IMR-90 (cell line): Measurements from ENCODE around the gene TUBA3C. TPM values are rescaled to one million over a fixed set of nuclear protein-coding genes. Genes with fewer than 3 reads are reported as not detected.

ENCODE experiments used
- ATAC-seq: fragments of 200-7000 bp; cut with Tn5 transposase; 2 replicates; pipeline ENCODE4 v1.9.1; 2020; ENCODE audit warnings: low read depth, mild to moderate bottlenecking, moderate library complexity
- BruUV-seq: library from RNA; stranded (reverse); fragments of 400-500 nt; replicated peaks from 2 replicates; lab custom pipeline; 2021; lab: Mats Ljungman, UMichigan
- CTCF ChIA-PET: fragments of 300-600 bp; formaldehyde crosslinking; extraction: SDS; loops from one replicate; lab custom pipeline; 2021; ENCODE audit warnings: antibody characterized with exemption; lab: Yijun Ruan, JAX
- POLR2A ChIA-PET: fragments of 300-600 bp; sonication (Branson Sonifier 250); formaldehyde crosslinking; loops from one replicate; lab custom pipeline; 2022; ENCODE audit warnings: antibody characterized with exemption; ENCODE audit not compliant: unreplicated experiment; lab: Charles Lee
- DNase-seq: peaks from one replicate; pipeline ENCODE4 v3.0.0; 2013
- H2AFZ ChIP-seq: replicated peaks from 2 replicates; pipeline ENCODE3; 2013; ENCODE audit warnings: low read length, mild to moderate bottlenecking; ENCODE audit not compliant: poor library complexity
- H2AK5ac ChIP-seq: 2 replicates; pipeline ENCODE4 v1.6.1; 2013; ENCODE audit warnings: low read depth, low read length, inconsistent platforms
- H2AK9ac ChIP-seq: replicated peaks from 2 replicates; pipeline ENCODE3; 2013; ENCODE audit warnings: mild to moderate bottlenecking, low read depth, low read length, moderate library complexity; ENCODE audit not compliant: poor library complexity
- H2BK120ac ChIP-seq: 2 replicates; pipeline ENCODE4 v1.6.1; 2013; ENCODE audit warnings: low read depth, low read length, inconsistent platforms
- H2BK15ac ChIP-seq: 3 replicates; pipeline ENCODE4 v1.6.1; 2013; ENCODE audit warnings: low read depth, low read length, inconsistent platforms
- H2BK20ac ChIP-seq: 2 replicates; pipeline ENCODE4 v1.6.1; 2013; ENCODE audit warnings: low read depth, mild to moderate bottlenecking, inconsistent platforms, low read length, moderate library complexity
- H2BK5ac ChIP-seq: 2 replicates; pipeline ENCODE4 v1.6.1; 2013; ENCODE audit warnings: mild to moderate bottlenecking, low read depth, low read length, inconsistent platforms; ENCODE audit not compliant: poor library complexity, severe bottlenecking
- H3K14ac ChIP-seq: replicated peaks from 2 replicates; pipeline ENCODE4 v1.6.1; 2013; ENCODE audit warnings: low read depth, low read length, inconsistent platforms
- H3K18ac ChIP-seq: 2 replicates; pipeline ENCODE4 v1.6.1; 2013; ENCODE audit warnings: low read depth, low read length, control low read depth
- H3K23ac ChIP-seq: 2 replicates; pipeline ENCODE4 v1.6.1; 2013; ENCODE audit warnings: low read depth, low read length, inconsistent platforms
- H3K27ac ChIP-seq: 2 replicates; pipeline ENCODE4 v1.5.1; 2013; ENCODE audit warnings: mild to moderate bottlenecking, control low read depth, low read length; ENCODE audit not compliant: insufficient read depth
- H3K27me3 ChIP-seq: 2 replicates; pipeline ENCODE4 v1.6.1; 2013; ENCODE audit warnings: low read length; ENCODE audit not compliant: control insufficient read depth, insufficient read depth
- H3K36me3 ChIP-seq: 2 replicates; pipeline ENCODE4 v1.6.1; 2013; ENCODE audit warnings: low read length, mixed read lengths; ENCODE audit not compliant: control insufficient read depth, insufficient read depth
- H3K4ac ChIP-seq: 2 replicates; pipeline ENCODE4 v1.6.1; 2013; ENCODE audit warnings: low read depth, low read length, inconsistent platforms
- H3K4me1 ChIP-seq: 2 replicates; pipeline ENCODE4 v1.6.1; 2013; ENCODE audit warnings: low read length, mixed read lengths; ENCODE audit not compliant: control insufficient read depth, insufficient read depth
- H3K4me2 ChIP-seq: 2 replicates; pipeline ENCODE4 v1.6.1; 2013; ENCODE audit warnings: low read depth, mild to moderate bottlenecking, control low read depth, low read length, moderate library complexity
- H3K4me3 ChIP-seq: 2 replicates; pipeline ENCODE4 v1.5.1; 2013; ENCODE audit warnings: low read depth, mild to moderate bottlenecking, control low read depth, low read length, moderate library complexity; ENCODE audit not compliant: insufficient read depth
- H3K56ac ChIP-seq: 2 replicates; pipeline ENCODE4 v1.6.1; 2013; ENCODE audit warnings: low read length, inconsistent platforms; ENCODE audit not compliant: insufficient read depth; ENCODE audit errors: extremely low read depth
- H3K79me1 ChIP-seq, 2 experiments: 2 replicates each; pipeline ENCODE4 v1.6.1; 2013; ENCODE audit warnings: low read length in 2 of 2, inconsistent platforms in 1 of 2, low read depth in 1 of 2
- H3K9ac ChIP-seq: 2 replicates; pipeline ENCODE4 v1.6.1; 2013; ENCODE audit warnings: low read depth, low read length, control low read depth
- H3K9me1 ChIP-seq: 2 replicates; pipeline ENCODE4 v1.6.1; 2013; ENCODE audit warnings: low read length, inconsistent platforms; ENCODE audit not compliant: insufficient read depth
- H3K9me3 ChIP-seq: 2 replicates; pipeline ENCODE4 v1.6.1; 2013; ENCODE audit warnings: low read length; ENCODE audit not compliant: control insufficient read depth, insufficient read depth
- H4K20me1 ChIP-seq: 2 replicates; pipeline ENCODE4 v1.6.1; 2013; ENCODE audit warnings: low read length, inconsistent platforms; ENCODE audit not compliant: insufficient read depth
- H4K5ac ChIP-seq: 2 replicates; pipeline ENCODE4 v1.6.1; 2013; ENCODE audit warnings: mild to moderate bottlenecking, low read depth, low read length, control low read depth
- H4K8ac ChIP-seq, 2 experiments: 2 replicates each; pipeline ENCODE4 v1.6.1; 2013; ENCODE audit warnings: low read depth in 2 of 2, low read length in 2 of 2, control low read depth in 1 of 2, inconsistent platforms in 1 of 2
- H4K91ac ChIP-seq: 2 replicates; pipeline ENCODE4 v1.6.1; 2013; ENCODE audit warnings: low read depth, low read length, inconsistent platforms; ENCODE audit not compliant: insufficient read depth
- BHLHE40 ChIP-seq: fragments of 150-350 bp; IDR thresholded peaks from 2 replicates; pipeline ENCODE4 v1.6.1; 2016; ENCODE audit warnings: mild to moderate bottlenecking, low read depth, low read length
- CEBPB ChIP-seq: IDR thresholded peaks from 2 replicates; pipeline ENCODE4 v1.6.1; 2012; ENCODE audit warnings: low read depth, low read length, improper control_type of control experiment
- CHD1 ChIP-seq: IDR thresholded peaks from 2 replicates; pipeline ENCODE4 v1.6.1; 2012; ENCODE audit warnings: low read depth, low read length, improper control_type of control experiment
- FOS ChIP-seq: fragments of 150-350 bp; IDR thresholded peaks from 2 replicates; pipeline ENCODE4 v1.6.1; 2016; ENCODE audit warnings: low read depth, low read length
- MAFK ChIP-seq: IDR thresholded peaks from 2 replicates; pipeline ENCODE4 v1.6.1; 2012; ENCODE audit warnings: low read depth, low read length, improper control_type of control experiment
- MAZ ChIP-seq: IDR thresholded peaks from 2 replicates; pipeline ENCODE4 v1.6.1; 2012; ENCODE audit warnings: low read depth, mild to moderate bottlenecking, low read length, improper control_type of control experiment, moderate library complexity, borderline replicate concordance
- MXI1 ChIP-seq: IDR thresholded peaks from 2 replicates; pipeline ENCODE4 v1.6.1; 2012; ENCODE audit warnings: low read depth, mild to moderate bottlenecking, low read length, moderate library complexity, borderline replicate concordance
- NFE2L2 ChIP-seq: fragments of 150-350 bp; IDR thresholded peaks from 2 replicates; pipeline ENCODE4 v1.6.1; 2016; ENCODE audit warnings: low read depth, mild to moderate bottlenecking, low read length
- POLR2A ChIP-seq: IDR thresholded peaks from 2 replicates; pipeline ENCODE4 v1.6.1; 2012; ENCODE audit warnings: mild to moderate bottlenecking, low read depth, low read length
- RAD21 ChIP-seq: IDR thresholded peaks from 2 replicates; pipeline ENCODE4 v1.6.1; 2012; ENCODE audit warnings: low read length, improper control_type of control experiment
- RCOR1 ChIP-seq: IDR thresholded peaks from 2 replicates; pipeline ENCODE4 v1.6.1; 2012; ENCODE audit warnings: mild to moderate bottlenecking, low read length, improper control_type of control experiment; ENCODE audit not compliant: insufficient replicate concordance
- RFX5 ChIP-seq: IDR thresholded peaks from 2 replicates; pipeline ENCODE4 v1.8.0; 2012; ENCODE audit warnings: low read depth, mild to moderate bottlenecking, low read length, moderate library complexity
- SMC3 ChIP-seq: fragments of 150-350 bp; IDR thresholded peaks from 2 replicates; pipeline ENCODE4 v1.6.1; 2016; ENCODE audit warnings: low read depth, mild to moderate bottlenecking, antibody characterized with exemption, low read length, moderate library complexity
- WGBS, 2 experiments: methylation state at CpG; one replicate each; pipeline versions ENCODE4 v1.1.5 to v1.1.7; 2013; ENCODE audit warnings: missing lambda C conversion rate in 2 of 2; ENCODE audit not compliant: insufficient read length in 1 of 2; ENCODE audit errors: extremely low coverage in 2 of 2; 5-methylcytosine and 5-hydroxymethylcytosine counted together
- dilution Hi-C: fragments of 300-500 bp; cut with HindIII; formaldehyde crosslinking; loops from one replicate; pipeline ENCODE4 v1.14.3; 2018; ENCODE audit warnings: low sequenced_read_pairs; ENCODE audit not compliant: unreplicated experiment
- in situ Hi-C: fragments of 300-500 bp; cut with MboI; formaldehyde crosslinking; loops from 3 replicates; pipeline ENCODE4 v1.14.3; 2019; ENCODE audit warnings: low sequenced_read_pairs, inconsistent platforms, mixed read lengths
- intact Hi-C: fragments of 100-400 bp; cut with micrococcal nuclease; formaldehyde crosslinking; loops from 2 replicates; pipeline ENCODE4 v1.10.0; 2022
- polyA plus RNA-seq, 3 experiments: library from polyadenylated mRNA; depleted of rRNA; stranded (reverse); fragments of >200 nt; gene quantifications; 2 replicates each; pipeline ENCODE4 v1.2.3, GENCODE V29; 2012; ENCODE audit warnings: low replicate concordance in 1 of 3
- total RNA-seq: library from RNA; depleted of rRNA; stranded (reverse); fragments of >200 nt; gene quantifications from 2 replicates; pipeline ENCODE4 v1.2.3, GENCODE V29; 2012
- TF ChIP-seq, protein P1 (sequence below): fragments of 150-350 bp; IDR thresholded peaks from 2 replicates; pipeline ENCODE4 v1.6.1; 2016; ENCODE audit warnings: low read depth, mild to moderate bottlenecking, low read length, moderate library complexity, borderline replicate concordance
- TF ChIP-seq, protein P2 (sequence below): conservative IDR thresholded peaks from 2 replicates; pipeline ENCODE4 v1.5.1; 2012; ENCODE audit warnings: mild to moderate bottlenecking, low read depth, low read length, improper control_type of control experiment

TUBA3C gene
- total and polyA plus RNA-seq, 2 of the 4 experiments (the other 2 are of a cell fraction): not detected

DNA sequence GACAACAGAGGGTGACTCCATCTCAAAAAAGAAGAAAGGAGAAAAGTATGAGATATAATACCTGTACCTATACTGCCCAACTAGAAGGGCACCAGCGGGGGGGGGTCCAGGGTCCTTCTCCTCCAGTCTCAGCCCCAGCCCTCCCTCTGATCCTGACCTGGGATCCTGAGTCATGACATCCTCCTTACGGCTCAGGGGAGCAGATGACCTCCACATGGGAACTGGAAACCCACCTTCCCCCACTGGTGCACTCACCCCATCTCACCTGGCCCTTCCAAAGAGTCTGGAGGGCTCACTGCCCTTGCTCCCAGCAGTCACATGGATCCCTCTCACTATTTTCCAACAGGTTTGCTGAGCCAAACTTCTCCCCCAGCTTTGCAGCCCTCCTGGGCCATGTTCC, 24.2 kb downstream of the TUBA3C start:
- Histone ChIP-seq H4K20me1 (no peaks in the 10 kb centered on the region), H3K27ac (no peak overlapping the region), H3K79me1 (no peaks in the 10 kb centered on the region), H2AFZ (no peak overlapping the region), H3K36me3 (no peaks in the 10 kb centered on the region), H3K56ac (no peak overlapping the region), H3K9ac (no peak overlapping the region), H4K8ac (no peak overlapping the region), H3K18ac (no peak overlapping the region), H2BK5ac (no peak overlapping the region), H3K27me3 (no peaks in the 10 kb centered on the region), H3K23ac (no peak overlapping the region), H4K5ac (no peak overlapping the region), H3K9me3 (peaks cover 76% of the 10 kb centered on the region), H4K91ac (no peak overlapping the region), H2AK5ac (no peak overlapping the region), H3K4me1 (no peaks in the 10 kb centered on the region), H3K9me1 (no peaks in the 10 kb centered on the region), H3K14ac (no peak overlapping the region), H3K4me2 (no peak overlapping the region), H2AK9ac (no peak overlapping the region), H2BK20ac (no peak overlapping the region), H3K4ac (no peak overlapping the region), H2BK15ac (no peak overlapping the region), H3K4me3 (no peak overlapping the region), H2BK120ac (no peak overlapping the region)
- BruUV-seq: no TSS peak
- ChIA-PET POLR2A (no interaction called here), CTCF (no interaction called here)
- no CpG with 5 or more reads among the region's 2 CpGs for WGBS, 2 experiments
- ATAC-seq (no peak), DNase-seq (no peak)
- dilution Hi-C loops: no loop called here
- TF ChIP-seq, protein P1, sequence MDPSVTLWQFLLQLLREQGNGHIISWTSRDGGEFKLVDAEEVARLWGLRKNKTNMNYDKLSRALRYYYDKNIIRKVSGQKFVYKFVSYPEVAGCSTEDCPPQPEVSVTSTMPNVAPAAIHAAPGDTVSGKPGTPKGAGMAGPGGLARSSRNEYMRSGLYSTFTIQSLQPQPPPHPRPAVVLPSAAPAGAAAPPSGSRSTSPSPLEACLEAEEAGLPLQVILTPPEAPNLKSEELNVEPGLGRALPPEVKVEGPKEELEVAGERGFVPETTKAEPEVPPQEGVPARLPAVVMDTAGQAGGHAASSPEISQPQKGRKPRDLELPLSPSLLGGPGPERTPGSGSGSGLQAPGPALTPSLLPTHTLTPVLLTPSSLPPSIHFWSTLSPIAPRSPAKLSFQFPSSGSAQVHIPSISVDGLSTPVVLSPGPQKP: no peak
- TF ChIP-seq BHLHE40: no peak
- TF ChIP-seq MAFK: no peak
- no peak for TF ChIP-seq MAZ
- TF ChIP-seq, protein P2, sequence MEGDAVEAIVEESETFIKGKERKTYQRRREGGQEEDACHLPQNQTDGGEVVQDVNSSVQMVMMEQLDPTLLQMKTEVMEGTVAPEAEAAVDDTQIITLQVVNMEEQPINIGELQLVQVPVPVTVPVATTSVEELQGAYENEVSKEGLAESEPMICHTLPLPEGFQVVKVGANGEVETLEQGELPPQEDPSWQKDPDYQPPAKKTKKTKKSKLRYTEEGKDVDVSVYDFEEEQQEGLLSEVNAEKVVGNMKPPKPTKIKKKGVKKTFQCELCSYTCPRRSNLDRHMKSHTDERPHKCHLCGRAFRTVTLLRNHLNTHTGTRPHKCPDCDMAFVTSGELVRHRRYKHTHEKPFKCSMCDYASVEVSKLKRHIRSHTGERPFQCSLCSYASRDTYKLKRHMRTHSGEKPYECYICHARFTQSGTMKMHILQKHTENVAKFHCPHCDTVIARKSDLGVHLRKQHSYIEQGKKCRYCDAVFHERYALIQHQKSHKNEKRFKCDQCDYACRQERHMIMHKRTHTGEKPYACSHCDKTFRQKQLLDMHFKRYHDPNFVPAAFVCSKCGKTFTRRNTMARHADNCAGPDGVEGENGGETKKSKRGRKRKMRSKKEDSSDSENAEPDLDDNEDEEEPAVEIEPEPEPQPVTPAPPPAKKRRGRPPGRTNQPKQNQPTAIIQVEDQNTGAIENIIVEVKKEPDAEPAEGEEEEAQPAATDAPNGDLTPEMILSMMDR: no peak
- TF ChIP-seq RFX5: no peak
- TF ChIP-seq FOS: no peak
- no peak for TF ChIP-seq SMC3
- no peak for TF ChIP-seq POLR2A
- TF ChIP-seq NFE2L2: no peak
- no peak for TF ChIP-seq MXI1
- no peak for TF ChIP-seq RCOR1
- TF ChIP-seq CHD1: no peak
- TF ChIP-seq RAD21: no peak
- TF ChIP-seq CEBPB: no peak
- in situ Hi-C loops: no loop called here
- intact Hi-C loops: no loop called here
